ENCODE measurements around the gene COQ8B.

DNA sequence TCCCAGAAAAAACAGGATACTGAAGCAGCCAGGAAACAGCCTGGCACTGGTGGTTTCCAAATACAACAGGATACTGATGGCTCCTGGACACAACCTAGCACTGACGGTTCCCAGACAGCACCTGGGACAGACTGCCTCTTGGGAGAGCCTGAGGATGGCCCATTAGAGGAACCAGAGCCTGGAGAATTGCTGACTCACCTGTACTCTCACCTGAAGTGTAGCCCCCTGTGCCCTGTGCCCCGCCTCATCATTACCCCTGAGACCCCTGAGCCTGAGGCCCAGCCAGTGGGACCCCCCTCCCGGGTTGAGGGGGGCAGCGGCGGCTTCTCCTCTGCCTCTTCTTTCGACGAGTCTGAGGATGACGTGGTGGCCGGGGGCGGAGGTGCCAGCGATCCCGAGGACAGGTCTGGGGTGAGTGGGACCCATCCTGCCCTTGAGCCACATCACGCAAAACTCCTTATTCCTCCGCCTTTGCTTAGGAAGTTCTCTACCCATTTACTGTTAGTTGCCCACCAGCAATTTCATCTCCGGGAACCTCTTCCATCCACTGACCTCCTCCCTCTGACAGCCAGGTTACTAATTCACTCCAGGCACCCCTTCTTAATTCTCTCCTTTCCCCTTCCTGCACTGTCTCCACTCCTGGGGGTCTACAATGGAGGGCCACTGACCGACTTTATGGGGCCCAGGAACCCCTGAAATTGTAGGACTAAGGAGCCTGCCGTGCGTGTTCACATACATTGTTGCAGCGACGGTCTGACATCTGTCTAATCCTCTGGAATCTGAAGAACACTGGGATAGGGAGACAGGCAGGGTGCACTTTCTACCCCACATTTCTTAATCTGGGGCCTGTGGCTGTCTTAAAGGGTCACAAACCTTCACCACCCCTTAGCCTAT lies 1.4 kb upstream of the COQ8B start:
- TF ChIP-seq, protein P1, sequence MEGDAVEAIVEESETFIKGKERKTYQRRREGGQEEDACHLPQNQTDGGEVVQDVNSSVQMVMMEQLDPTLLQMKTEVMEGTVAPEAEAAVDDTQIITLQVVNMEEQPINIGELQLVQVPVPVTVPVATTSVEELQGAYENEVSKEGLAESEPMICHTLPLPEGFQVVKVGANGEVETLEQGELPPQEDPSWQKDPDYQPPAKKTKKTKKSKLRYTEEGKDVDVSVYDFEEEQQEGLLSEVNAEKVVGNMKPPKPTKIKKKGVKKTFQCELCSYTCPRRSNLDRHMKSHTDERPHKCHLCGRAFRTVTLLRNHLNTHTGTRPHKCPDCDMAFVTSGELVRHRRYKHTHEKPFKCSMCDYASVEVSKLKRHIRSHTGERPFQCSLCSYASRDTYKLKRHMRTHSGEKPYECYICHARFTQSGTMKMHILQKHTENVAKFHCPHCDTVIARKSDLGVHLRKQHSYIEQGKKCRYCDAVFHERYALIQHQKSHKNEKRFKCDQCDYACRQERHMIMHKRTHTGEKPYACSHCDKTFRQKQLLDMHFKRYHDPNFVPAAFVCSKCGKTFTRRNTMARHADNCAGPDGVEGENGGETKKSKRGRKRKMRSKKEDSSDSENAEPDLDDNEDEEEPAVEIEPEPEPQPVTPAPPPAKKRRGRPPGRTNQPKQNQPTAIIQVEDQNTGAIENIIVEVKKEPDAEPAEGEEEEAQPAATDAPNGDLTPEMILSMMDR (IDR thresholded peaks at IDR 0.05), result no peak
- no peak for TF ChIP-seq POLR2A (IDR thresholded peaks at IDR 0.05)

All from heart left ventricle (tissue), 13 donors.